Measurements from ENCODE around the gene MINDY4.

DNA sequence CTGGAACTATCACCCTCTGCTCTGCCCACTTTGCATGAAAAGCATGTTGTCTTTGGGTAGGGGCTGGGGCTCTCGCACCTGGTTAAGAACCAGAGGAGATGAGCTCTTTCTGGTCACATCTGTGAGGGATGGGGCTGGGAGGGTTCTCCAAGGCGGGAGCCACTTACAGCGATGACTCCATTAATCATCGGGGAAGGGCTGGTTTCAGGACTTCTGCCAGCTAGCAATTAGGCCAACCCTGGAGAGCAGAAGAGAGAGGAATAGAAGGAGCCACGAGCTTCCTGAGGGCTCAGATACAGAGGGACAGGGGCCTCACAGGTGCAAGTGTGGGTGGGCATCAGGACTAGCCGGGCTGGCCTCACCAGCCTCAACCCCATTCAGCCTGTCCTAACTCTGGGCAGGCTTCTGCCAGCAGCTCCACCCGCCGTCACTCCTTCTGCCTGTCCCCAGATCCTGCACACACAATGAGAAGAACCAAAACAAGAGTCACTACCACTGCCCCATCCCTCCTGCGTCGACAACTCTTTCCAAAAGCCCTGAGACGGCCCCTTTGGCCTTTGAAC lies 148.9 kb downstream of the MINDY4 start:
- TF ChIP-seq CTCF (IDR thresholded peaks at IDR 0.05) (no peak), POLR2A (IDR thresholded peaks at IDR 0.05) (no peak)
